Measurements from ENCODE around the gene PLXDC2. TPM values are rescaled to one million over a fixed set of nuclear protein-coding genes. Genes with fewer than 3 reads are reported as not detected.

The PLXDC2 gene
- total RNA-seq, 2 experiments from 2014 or later = not detected

DNA sequence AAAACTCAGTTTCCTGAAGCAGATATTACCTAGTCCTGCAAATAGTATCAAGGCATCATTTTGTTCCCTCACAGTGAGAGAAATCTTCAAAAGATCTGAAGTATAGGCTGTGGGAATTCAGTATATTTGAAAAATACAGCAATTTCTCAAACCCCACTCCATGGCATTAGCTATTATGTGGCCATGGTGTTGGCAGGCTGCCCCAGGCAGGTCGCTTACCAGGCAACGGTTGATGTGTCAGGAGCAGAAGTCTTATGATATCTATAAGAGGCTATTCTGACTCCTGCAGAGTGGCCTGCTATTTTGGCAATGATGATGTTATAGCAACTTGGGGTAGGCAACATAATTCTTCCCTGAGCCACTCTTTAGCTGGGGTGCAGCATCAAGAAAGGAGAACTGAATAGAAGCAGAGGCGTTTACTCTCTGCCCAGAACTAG is 187.9 kb downstream of the PLXDC2 start:
- ChIA-PET CTCF (no interaction called here), POLR2A (no interaction called here)
- no peak for ATAC-seq
- Mint-ChIP-seq H3K27me3 (no peaks in the 10 kb centered on the region), H3K4me1 (ENCODE audit: low read depth) (no peaks in the 10 kb centered on the region), H3K4me3 (no peak overlapping the region), H3K27ac (no peak overlapping the region), H3K36me3 (ENCODE audit: low read depth) (no peaks in the 10 kb centered on the region), H3K9me3 (no peaks in the 10 kb centered on the region)
- DNase-seq = no peak
- TF ChIP-seq, protein P1, sequence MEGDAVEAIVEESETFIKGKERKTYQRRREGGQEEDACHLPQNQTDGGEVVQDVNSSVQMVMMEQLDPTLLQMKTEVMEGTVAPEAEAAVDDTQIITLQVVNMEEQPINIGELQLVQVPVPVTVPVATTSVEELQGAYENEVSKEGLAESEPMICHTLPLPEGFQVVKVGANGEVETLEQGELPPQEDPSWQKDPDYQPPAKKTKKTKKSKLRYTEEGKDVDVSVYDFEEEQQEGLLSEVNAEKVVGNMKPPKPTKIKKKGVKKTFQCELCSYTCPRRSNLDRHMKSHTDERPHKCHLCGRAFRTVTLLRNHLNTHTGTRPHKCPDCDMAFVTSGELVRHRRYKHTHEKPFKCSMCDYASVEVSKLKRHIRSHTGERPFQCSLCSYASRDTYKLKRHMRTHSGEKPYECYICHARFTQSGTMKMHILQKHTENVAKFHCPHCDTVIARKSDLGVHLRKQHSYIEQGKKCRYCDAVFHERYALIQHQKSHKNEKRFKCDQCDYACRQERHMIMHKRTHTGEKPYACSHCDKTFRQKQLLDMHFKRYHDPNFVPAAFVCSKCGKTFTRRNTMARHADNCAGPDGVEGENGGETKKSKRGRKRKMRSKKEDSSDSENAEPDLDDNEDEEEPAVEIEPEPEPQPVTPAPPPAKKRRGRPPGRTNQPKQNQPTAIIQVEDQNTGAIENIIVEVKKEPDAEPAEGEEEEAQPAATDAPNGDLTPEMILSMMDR (IDR thresholded peaks at IDR 0.05) = no peak
- intact Hi-C loops (cut with micrococcal nuclease) = no loop called here

DNA sequence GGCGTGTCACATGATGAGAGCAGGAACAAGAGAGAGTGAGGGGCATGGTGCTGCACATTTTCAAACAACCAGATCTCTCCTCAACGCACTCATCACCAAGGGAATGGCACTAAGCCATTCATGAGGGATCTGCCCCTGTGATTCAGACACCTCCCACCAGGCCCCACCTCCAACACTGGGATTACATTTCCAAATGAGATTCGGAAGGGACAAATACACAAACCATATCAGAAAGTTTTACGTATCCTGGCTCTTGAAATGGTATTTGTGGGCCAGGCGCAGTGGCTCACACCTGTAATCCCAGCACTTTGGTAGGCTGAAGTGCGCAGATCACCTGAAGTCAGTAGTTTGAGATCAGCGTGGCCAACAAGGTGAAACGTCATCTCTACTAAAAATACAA is 189.4 kb downstream of the PLXDC2 start:
- H3K9me3 Mint-ChIP-seq = no peaks in the 10 kb centered on the region
- ATAC-seq = no peak
- no peaks in the 10 kb centered on the region for H3K4me1 Mint-ChIP-seq (ENCODE audit: low read depth)
- H3K4me3 Mint-ChIP-seq = no peak overlapping the region
- H3K27ac Mint-ChIP-seq = no peak overlapping the region
- H3K36me3 Mint-ChIP-seq (ENCODE audit: low read depth) = no peaks in the 10 kb centered on the region
- TF ChIP-seq, protein P1 (IDR thresholded peaks at IDR 0.05) = no peak
- DNase-seq = no peak
- ChIA-PET POLR2A (no interaction called here), CTCF (no interaction called here)
- H3K27me3 Mint-ChIP-seq = no peaks in the 10 kb centered on the region
- intact Hi-C loops (cut with micrococcal nuclease) = no loop called here

DNA sequence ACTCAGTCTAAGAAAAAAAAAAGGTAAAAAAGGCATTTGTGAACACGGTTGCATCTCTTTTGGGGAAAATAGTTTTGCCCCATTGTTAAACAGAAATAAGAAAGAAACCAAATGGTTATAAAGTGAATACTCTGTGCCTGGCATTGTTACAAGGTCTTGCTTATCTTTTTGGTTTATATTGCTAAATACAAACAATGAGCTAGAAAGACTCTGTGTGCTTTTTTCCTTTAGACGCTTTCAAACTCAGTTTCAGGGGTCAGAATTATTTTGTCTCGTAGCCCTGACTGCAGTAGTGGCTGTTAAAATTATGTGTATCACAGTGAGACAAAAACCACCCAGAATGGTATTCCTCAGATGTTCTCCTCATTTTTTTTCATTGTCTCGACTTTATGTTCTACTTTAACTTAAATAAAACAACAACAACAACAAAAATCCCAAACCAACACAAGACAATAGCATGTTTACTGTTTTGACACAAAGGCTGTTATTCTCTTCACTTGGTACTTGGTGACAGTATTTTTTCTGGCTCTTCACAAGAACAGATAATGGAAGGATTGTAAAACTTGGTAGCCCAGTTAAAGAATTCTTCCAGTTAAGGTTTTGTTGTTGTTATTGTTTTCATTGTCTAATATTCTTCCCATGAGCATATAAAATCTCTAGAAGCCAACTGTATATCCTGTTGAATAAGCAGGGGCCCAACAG is 190.1 kb downstream of the PLXDC2 start:
- no peaks in the 10 kb centered on the region for H3K36me3 Mint-ChIP-seq (ENCODE audit: low read depth)
- DNase-seq = no peak
- no peaks in the 10 kb centered on the region for H3K9me3 Mint-ChIP-seq
- ChIA-PET CTCF (no interaction called here), POLR2A (interaction anchor here (0.6 kb wide), 1 partner anchor 711 kb away, joined by 3 read pairs; no protein-coding TSS in a partner anchor)
- no peak overlapping the region for H3K4me3 Mint-ChIP-seq
- H3K27ac Mint-ChIP-seq = no peak overlapping the region
- intact Hi-C loops (cut with micrococcal nuclease) = no loop called here
- ATAC-seq = no peak
- no peaks in the 10 kb centered on the region for H3K4me1 Mint-ChIP-seq (ENCODE audit: low read depth)
- TF ChIP-seq, protein P1 (IDR thresholded peaks at IDR 0.05) = no peak
- no peaks in the 10 kb centered on the region for H3K27me3 Mint-ChIP-seq

DNA sequence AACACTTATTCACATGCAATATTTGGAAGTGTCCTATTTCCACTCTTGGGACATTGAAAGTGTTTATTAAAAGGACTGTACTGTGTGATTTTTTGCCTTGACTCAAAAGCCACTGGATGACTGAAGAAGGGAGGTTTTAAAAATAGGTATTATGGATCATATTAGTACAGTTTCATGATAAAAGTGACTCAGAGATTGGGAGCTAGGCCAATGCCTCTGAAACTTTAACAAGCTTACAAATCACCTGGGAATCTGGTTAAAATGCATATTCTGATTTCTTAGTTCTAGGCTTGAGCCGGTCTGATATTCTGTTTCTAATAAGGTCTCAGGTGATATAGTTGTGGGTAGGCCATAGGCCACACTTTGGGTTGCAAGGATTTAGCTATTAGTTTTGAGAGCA is 191.2 kb downstream of the PLXDC2 start:
- Mint-ChIP-seq H3K4me3 (no peak overlapping the region), H3K27me3 (no peaks in the 10 kb centered on the region), H3K36me3 (ENCODE audit: low read depth) (no peaks in the 10 kb centered on the region), H3K27ac (no peak overlapping the region), H3K4me1 (ENCODE audit: low read depth) (no peaks in the 10 kb centered on the region), H3K9me3 (no peaks in the 10 kb centered on the region)
- ChIA-PET POLR2A (no interaction called here), CTCF (no interaction called here)
- intact Hi-C loops (cut with micrococcal nuclease) = no loop called here
- TF ChIP-seq, protein P1 (IDR thresholded peaks at IDR 0.05) = no peak
- DNase-seq (no peak), ATAC-seq (no peak)

DNA sequence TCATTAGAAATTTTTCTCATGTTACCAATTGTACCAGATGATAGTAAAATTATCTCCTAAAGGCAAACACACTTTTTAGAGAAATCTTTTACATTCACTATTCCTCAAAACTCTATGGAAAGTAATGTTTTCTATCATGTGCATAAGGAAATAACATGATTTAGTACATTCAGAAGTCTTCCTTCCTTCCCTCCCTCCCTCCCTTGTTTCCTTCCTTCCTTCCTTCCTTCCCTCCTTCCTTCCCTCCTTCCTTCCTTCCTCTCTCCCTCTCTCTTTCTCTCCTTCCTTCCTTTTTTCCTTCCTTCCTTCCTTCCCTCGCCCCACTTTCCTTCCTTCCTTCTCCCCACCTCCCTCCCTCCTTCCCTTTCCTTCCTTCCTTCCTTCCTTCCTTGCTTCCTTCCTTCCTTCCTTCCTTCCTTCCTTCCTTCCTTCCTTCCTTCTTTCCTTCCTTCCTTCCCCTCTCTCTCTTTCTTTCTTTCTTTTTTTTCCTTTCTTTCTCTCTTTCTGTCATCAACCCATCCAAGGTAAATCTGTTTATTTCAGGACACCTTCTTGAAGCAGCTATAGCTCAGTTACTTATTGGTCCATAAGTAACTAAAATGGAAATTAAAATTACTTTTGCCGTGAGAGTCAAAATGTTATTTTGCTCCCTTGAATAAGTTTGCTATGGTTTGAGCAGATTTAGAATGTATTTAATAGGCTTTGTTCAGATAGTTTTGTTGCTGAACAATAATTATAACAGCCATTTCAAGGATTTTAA is 197.9 kb downstream of the PLXDC2 start:
- H3K9me3 Mint-ChIP-seq = peaks cover 1% of the 10 kb centered on the region
- CTCF ChIA-PET = no interaction called here
- H3K36me3 Mint-ChIP-seq (ENCODE audit: low read depth) = no peaks in the 10 kb centered on the region
- POLR2A ChIA-PET = no interaction called here
- TF ChIP-seq, protein P1 (IDR thresholded peaks at IDR 0.05) = no peak
- no peak overlapping the region for H3K27ac Mint-ChIP-seq
- DNase-seq (no peak), ATAC-seq (no peak)
- intact Hi-C loops (cut with micrococcal nuclease) = no loop called here
- H3K4me3 Mint-ChIP-seq = no peak overlapping the region
- H3K27me3 Mint-ChIP-seq = no peaks in the 10 kb centered on the region
- no peaks in the 10 kb centered on the region for H3K4me1 Mint-ChIP-seq (ENCODE audit: low read depth)
